ENCODE data around the gene LRRC38.

The LRRC38 gene

DNA sequence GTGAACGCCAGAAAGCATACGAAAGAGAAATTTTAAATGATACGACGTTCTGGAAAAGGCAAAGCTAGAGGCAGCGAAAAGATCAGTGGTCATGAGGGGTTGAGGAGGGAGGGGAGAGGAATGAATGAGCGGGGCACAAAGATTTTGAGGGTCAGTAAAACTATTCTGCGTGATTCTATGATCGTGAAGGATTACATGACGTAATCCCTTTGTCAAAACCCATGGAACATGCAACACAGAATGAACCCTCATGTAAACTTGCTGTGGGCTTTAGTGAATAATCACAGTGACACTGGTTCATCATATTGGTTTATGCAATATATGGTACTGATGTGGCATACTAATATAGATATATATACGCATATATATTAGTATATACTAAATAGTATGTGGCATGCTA lies 13.0 kb downstream of the LRRC38 start:
- TF ChIP-seq, protein P1, sequence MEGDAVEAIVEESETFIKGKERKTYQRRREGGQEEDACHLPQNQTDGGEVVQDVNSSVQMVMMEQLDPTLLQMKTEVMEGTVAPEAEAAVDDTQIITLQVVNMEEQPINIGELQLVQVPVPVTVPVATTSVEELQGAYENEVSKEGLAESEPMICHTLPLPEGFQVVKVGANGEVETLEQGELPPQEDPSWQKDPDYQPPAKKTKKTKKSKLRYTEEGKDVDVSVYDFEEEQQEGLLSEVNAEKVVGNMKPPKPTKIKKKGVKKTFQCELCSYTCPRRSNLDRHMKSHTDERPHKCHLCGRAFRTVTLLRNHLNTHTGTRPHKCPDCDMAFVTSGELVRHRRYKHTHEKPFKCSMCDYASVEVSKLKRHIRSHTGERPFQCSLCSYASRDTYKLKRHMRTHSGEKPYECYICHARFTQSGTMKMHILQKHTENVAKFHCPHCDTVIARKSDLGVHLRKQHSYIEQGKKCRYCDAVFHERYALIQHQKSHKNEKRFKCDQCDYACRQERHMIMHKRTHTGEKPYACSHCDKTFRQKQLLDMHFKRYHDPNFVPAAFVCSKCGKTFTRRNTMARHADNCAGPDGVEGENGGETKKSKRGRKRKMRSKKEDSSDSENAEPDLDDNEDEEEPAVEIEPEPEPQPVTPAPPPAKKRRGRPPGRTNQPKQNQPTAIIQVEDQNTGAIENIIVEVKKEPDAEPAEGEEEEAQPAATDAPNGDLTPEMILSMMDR (IDR thresholded peaks at IDR 0.05) = no peak

DNA sequence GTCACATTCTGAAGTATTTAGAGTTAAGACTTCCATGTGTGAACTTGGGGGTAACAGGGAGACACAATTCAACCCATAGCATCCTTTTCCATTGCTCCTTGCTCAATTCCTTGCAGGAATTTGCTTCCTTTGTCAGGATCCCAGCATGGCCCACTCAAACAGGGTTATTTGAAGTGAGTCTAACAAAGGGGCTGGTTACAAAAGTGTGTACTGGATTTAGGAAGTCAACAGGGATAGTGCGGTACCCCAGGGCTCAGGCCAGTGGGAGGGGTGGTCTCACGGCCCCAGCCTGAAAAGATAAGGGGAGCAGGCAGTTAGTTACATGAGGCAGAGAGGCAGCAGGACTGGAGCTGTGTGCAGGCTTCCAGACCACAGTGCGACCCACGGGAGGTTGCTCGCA lies 14.4 kb downstream of the LRRC38 start:
- TF ChIP-seq, protein P1 (IDR thresholded peaks at IDR 0.05) = no peak

DNA sequence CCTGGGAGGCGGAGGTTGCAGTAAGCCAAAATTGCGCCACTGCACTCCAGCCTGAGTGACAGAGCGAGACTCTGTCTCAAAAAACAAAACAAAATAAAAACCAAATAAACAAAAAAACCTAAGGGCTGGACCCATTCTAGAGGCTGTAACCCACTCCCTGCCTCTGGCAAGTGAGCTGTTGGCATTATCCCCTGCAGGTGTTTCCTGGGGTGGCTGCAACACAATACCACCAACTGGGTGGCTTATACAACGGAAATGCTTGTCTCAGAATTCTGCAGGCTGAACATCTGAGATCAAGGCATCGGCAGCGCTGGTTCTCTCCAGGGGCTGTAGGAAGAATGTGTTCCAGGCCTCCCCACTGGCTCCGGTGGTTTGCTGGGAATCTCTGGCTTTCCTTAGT lies 15.2 kb downstream of the LRRC38 start:
- TF ChIP-seq, protein P1 (IDR thresholded peaks at IDR 0.05) = no peak

GRCh38 chr1:13495186-13495585 lies 18.6 kb downstream of the LRRC38 start:
- TF ChIP-seq, protein P1 (IDR thresholded peaks at IDR 0.05) = no peak

GRCh38 chr1:13494712-13495111 lies 19.1 kb downstream of the LRRC38 start:
- TF ChIP-seq, protein P1 (IDR thresholded peaks at IDR 0.05) = no peak

- TF ChIP-seq, protein P1 (IDR thresholded peaks at IDR 0.05) = no peak
Observed at GRCh38 chr1:13494025-13494424, 19.8 kb downstream of the LRRC38 start.

- TF ChIP-seq, protein P1 (IDR thresholded peaks at IDR 0.05) = no peak
Observed at GRCh38 chr1:13492711-13493110, 21.1 kb downstream of the LRRC38 start.

DNA sequence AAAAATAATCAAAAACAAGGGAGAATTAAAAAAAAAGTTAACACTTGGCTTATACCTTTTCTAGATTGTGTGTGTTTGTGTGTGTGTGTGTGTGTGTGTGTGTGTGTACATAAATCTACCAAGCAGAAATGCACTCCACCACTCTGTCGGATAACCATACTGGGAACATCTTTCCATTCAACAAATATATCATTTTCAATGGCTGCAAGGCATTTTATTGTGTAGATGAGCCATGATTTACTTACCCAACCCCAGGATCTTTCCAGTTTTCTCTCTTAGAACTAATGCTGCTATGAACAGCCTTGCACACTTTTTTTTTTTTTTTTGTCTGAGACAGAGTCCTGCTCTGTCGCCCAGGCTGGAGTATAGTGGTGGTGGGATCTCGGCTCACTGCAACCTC lies 25.8 kb downstream of the LRRC38 start:
- TF ChIP-seq, protein P1 (IDR thresholded peaks at IDR 0.05) = no peak
